IMR-90 (cell line): ENCODE measurements around the gene YBEY.

Source experiments
- CEBPB ChIP-seq: IDR thresholded peaks from 2 replicates; pipeline ENCODE4 v1.6.1; 2012; ENCODE audit warnings: low read depth, low read length, improper control_type of control experiment
- CTCF ChIP-seq: conservative IDR thresholded peaks from 2 replicates; pipeline ENCODE4 v1.5.1; 2012; ENCODE audit warnings: mild to moderate bottlenecking, low read depth, low read length, improper control_type of control experiment
- ELK1 ChIP-seq: fragments of 150-350 bp; IDR thresholded peaks from 2 replicates; pipeline ENCODE4 v1.6.1; 2016; ENCODE audit warnings: low read depth, mild to moderate bottlenecking, low read length, moderate library complexity, borderline replicate concordance
- MAFK ChIP-seq: IDR thresholded peaks from 2 replicates; pipeline ENCODE4 v1.6.1; 2012; ENCODE audit warnings: low read depth, low read length, improper control_type of control experiment
- MAZ ChIP-seq: IDR thresholded peaks from 2 replicates; pipeline ENCODE4 v1.6.1; 2012; ENCODE audit warnings: low read depth, mild to moderate bottlenecking, low read length, improper control_type of control experiment, moderate library complexity, borderline replicate concordance
- POLR2A ChIP-seq: IDR thresholded peaks from 2 replicates; pipeline ENCODE4 v1.6.1; 2012; ENCODE audit warnings: mild to moderate bottlenecking, low read depth, low read length
- RAD21 ChIP-seq: IDR thresholded peaks from 2 replicates; pipeline ENCODE4 v1.6.1; 2012; ENCODE audit warnings: low read length, improper control_type of control experiment
- RFX5 ChIP-seq: IDR thresholded peaks from 2 replicates; pipeline ENCODE4 v1.8.0; 2012; ENCODE audit warnings: low read depth, mild to moderate bottlenecking, low read length, moderate library complexity
- SMC3 ChIP-seq: fragments of 150-350 bp; IDR thresholded peaks from 2 replicates; pipeline ENCODE4 v1.6.1; 2016; ENCODE audit warnings: low read depth, mild to moderate bottlenecking, antibody characterized with exemption, low read length, moderate library complexity

- TF ChIP-seq RAD21 (no peak), MAFK (no peak), CTCF (no peak), SMC3 (no peak), ELK1 (no peak), CEBPB (no peak), RFX5 (no peak), POLR2A (no peak), MAZ (no peak)
Measured at GRCh38 chr21:46255758-46256337, 30.3 kb upstream of the YBEY start.
